Raji (cell line): ENCODE data around the gene BCAP31.

ENCODE experiments used
- POLR2A ChIP-seq: IDR thresholded peaks from 2 replicates; pipeline ENCODE4 v1.6.1; 2011; ENCODE audit warnings: low read depth, low read length, control low read depth; ENCODE audit not compliant: insufficient read depth

BCAP31 gene

GRCh38 chrX:153766098-153766817 is 42.1 kb upstream of the BCAP31 start:
- TF ChIP-seq POLR2A, result no peak

- TF ChIP-seq POLR2A, result no peak
Observed at GRCh38 chrX:153765138-153766079, 41.2 kb upstream of the BCAP31 start.

- no peak for TF ChIP-seq POLR2A
Observed at GRCh38 chrX:153764786-153765137, 40.6 kb upstream of the BCAP31 start.

- no peak for TF ChIP-seq POLR2A
Observed at GRCh38 chrX:153763989-153764755, 40.0 kb upstream of the BCAP31 start, which contains the start of gene PLXNB3. PLXNB3 (plus strand) TSS chrX:153764249; CDS start chrX:153765536, 1,287 bp downstream.

- no peak for TF ChIP-seq POLR2A
Observed at GRCh38 chrX:153763298-153763932, 39.2 kb upstream of the BCAP31 start.

GRCh38 chrX:153762626-153763173 is 38.5 kb upstream of the BCAP31 start:
- no peak for TF ChIP-seq POLR2A

GRCh38 chrX:153761863-153762262 is 37.7 kb upstream of the BCAP31 start:
- TF ChIP-seq POLR2A, result no peak

GRCh38 chrX:153755136-153755535 is 30.9 kb upstream of the BCAP31 start:
- no peak for TF ChIP-seq POLR2A

GRCh38 chrX:153750127-153750774 is 26.1 kb upstream of the BCAP31 start:
- TF ChIP-seq POLR2A, result no peak

- no peak for TF ChIP-seq POLR2A
Observed at GRCh38 chrX:153746359-153746758, 22.2 kb upstream of the BCAP31 start.

- no peak for TF ChIP-seq POLR2A
Observed at GRCh38 chrX:153744210-153745066, 20.3 kb upstream of the BCAP31 start.

- TF ChIP-seq POLR2A, result no peak
Observed at GRCh38 chrX:153741446-153741845, 17.3 kb upstream of the BCAP31 start.

GRCh38 chrX:153740631-153741222 is 16.5 kb upstream of the BCAP31 start:
- no peak for TF ChIP-seq POLR2A
